ENCODE results near the gene MAGEA1. TPM values are rescaled to one million over a fixed set of nuclear protein-coding genes. Genes with fewer than 3 reads are reported as not detected.

Gene MAGEA1, protein sequence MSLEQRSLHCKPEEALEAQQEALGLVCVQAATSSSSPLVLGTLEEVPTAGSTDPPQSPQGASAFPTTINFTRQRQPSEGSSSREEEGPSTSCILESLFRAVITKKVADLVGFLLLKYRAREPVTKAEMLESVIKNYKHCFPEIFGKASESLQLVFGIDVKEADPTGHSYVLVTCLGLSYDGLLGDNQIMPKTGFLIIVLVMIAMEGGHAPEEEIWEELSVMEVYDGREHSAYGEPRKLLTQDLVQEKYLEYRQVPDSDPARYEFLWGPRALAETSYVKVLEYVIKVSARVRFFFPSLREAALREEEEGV
- not detected in 2 replicates for total RNA-seq

DNA sequence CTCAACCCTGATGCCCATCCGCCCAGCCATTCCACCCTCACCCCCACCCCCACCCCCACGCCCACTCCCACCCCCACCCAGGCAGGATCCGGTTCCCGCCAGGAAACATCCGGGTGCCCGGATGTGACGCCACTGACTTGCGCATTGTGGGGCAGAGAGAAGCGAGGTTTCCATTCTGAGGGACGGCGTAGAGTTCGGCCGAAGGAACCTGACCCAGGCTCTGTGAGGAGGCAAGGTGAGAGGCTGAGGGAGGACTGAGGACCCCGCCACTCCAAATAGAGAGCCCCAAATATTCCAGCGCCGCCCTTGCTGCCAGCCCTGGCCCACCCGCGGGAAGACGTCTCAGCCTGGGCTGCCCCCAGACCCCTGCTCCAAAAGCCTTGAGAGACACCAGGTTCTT is at the start of gene MAGEA1:
TSS of gene MAGEA1 (plus strand) at position 154 of the 400 bp plus-strand sequence. CDS start 3,106 bp downstream, outside the sequence.

Other genes with a start within 250 kb of the MAGEA1 start
- not detected in 2 replicates for gene PNMA5, start 185.2 kb upstream of the MAGEA1 start, total RNA-seq
- not detected in 2 replicates for gene PNMA3, start 122.8 kb upstream of the MAGEA1 start, total RNA-seq
- 0.43 and 0.98 TPM in 2 replicates for gene PNMA6A, start 106.8 kb upstream of the MAGEA1 start, total RNA-seq
- gene PNMA6F, start 142.5 kb downstream of the MAGEA1 start, total RNA-seq: not detected in 2 replicates
- 4.6 and 4.9 TPM in 2 replicates for gene ZNF275, start 154.9 kb downstream of the MAGEA1 start, total RNA-seq
- gene PNMA6E, start 222.1 kb downstream of the MAGEA1 start, total RNA-seq: not detected in 2 replicates
- 0.26 and 0.43 TPM in 2 replicates for gene ZFP92, start 232.2 kb downstream of the MAGEA1 start, total RNA-seq